ENCODE data around the gene NALCN. TPM values are rescaled to one million over a fixed set of nuclear protein-coding genes. Genes with fewer than 3 reads are reported as not detected.

The NALCN gene
- total RNA-seq, 6 experiments from 2014 or later: 0.09 to 0.81 (median 0.25) TPM

DNA sequence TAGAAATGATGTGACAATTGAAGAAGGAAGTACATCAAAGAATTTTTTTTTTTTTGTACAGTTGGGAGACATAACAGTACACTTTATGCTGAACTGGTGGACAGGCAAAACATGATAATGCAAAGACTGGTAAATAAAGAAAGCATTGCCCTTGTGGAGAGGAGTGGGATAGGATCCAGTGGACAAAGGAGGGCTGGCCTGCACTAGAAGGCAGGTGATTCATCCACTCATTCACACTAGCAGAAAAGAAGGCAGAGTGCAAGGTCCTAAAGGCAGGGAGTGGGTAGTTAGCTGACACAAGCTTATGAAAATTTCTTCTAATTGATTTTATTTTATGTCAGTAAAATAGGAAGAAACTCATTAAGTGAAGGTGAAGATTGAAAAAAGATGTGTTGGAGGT, 17.6 kb upstream of the NALCN start:
- H3K9me3 ChIP-seq: no peaks in the 10 kb centered on the region
- no peak overlapping the region for H3K4me3 ChIP-seq
- ATAC-seq (no peak), DNase-seq (no peak)
- no peak overlapping the region for H3K27ac ChIP-seq
- TF ChIP-seq, protein P1, sequence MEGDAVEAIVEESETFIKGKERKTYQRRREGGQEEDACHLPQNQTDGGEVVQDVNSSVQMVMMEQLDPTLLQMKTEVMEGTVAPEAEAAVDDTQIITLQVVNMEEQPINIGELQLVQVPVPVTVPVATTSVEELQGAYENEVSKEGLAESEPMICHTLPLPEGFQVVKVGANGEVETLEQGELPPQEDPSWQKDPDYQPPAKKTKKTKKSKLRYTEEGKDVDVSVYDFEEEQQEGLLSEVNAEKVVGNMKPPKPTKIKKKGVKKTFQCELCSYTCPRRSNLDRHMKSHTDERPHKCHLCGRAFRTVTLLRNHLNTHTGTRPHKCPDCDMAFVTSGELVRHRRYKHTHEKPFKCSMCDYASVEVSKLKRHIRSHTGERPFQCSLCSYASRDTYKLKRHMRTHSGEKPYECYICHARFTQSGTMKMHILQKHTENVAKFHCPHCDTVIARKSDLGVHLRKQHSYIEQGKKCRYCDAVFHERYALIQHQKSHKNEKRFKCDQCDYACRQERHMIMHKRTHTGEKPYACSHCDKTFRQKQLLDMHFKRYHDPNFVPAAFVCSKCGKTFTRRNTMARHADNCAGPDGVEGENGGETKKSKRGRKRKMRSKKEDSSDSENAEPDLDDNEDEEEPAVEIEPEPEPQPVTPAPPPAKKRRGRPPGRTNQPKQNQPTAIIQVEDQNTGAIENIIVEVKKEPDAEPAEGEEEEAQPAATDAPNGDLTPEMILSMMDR (IDR thresholded peaks at IDR 0.05): no peak
- TF ChIP-seq POLR2A (IDR thresholded peaks at IDR 0.05): no peak
- H3K4me1 ChIP-seq: no peaks in the 10 kb centered on the region
- H3K27me3 ChIP-seq: no peaks in the 10 kb centered on the region
- H3K36me3 ChIP-seq: no peaks in the 10 kb centered on the region
- intact Hi-C loops (cut with DNase I): no loop called here

DNA sequence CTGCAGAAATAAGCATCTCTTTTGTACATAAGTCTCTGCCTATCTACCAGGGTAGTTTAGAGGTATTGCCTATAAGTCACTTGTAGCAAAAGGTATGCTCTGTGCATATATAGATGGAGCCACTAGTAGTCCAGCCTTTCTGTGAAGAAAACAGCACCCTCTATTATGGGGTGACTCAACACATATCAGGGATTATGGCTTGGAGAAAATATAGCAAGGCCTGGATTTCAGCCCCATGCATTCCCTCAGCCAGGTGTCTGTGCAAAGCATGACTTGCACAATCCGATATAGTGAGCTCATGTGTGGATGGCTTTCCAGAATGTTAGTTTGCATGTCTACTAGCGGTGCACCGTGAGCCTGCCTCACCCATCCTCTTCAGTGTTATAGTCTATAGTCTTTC, 13.4 kb upstream of the NALCN start:
- H3K36me3 ChIP-seq: no peaks in the 10 kb centered on the region
- no peaks in the 10 kb centered on the region for H3K27me3 ChIP-seq
- intact Hi-C loops (cut with DNase I): no loop called here
- no peak overlapping the region for H3K27ac ChIP-seq
- no peaks in the 10 kb centered on the region for H3K4me1 ChIP-seq
- H3K9me3 ChIP-seq: no peaks in the 10 kb centered on the region
- ATAC-seq (no peak), DNase-seq (no peak)
- WGBS (ENCODE audit: insufficient coverage, low coverage, low lambda C conversion rate, missing lambda C conversion rate): 56% methylated on average over 2 of the region's 3 CpGs
- no peak for TF ChIP-seq POLR2A (IDR thresholded peaks at IDR 0.05)
- TF ChIP-seq, protein P1 (IDR thresholded peaks at IDR 0.05): no peak
- H3K4me3 ChIP-seq: no peak overlapping the region

DNA sequence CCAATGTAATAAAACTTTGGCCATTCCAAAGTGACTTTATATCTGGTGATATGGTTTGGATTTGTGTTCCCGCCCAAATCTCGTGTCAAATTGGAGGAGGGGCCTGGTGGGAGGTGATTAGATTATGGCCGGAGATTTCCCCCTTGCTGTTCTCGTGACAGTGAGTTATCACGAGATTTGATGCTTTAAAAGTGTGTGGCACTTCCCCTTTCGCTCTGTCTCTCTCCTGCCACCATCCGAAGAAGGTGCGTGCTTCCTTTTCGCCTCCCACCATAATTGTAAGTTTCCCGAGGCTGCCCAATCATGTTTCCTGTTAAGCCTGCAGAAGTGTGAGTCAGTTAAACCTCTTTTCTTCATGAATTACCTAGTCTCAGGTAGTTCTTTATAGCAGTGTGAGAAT, 9.3 kb upstream of the NALCN start:
- no peak for DNase-seq
- 49% methylated on average over 9 of the region's 10 CpGs for WGBS (ENCODE audit: insufficient coverage, low coverage, low lambda C conversion rate, missing lambda C conversion rate)
- Histone ChIP-seq H3K27me3 (no peaks in the 10 kb centered on the region), H3K36me3 (no peaks in the 10 kb centered on the region), H3K9me3 (no peaks in the 10 kb centered on the region), H3K4me1 (no peaks in the 10 kb centered on the region), H3K4me3 (no peak overlapping the region), H3K27ac (no peak overlapping the region)
- TF ChIP-seq, protein P1 (IDR thresholded peaks at IDR 0.05): no peak
- no peak for TF ChIP-seq POLR2A (IDR thresholded peaks at IDR 0.05)
- intact Hi-C loops (cut with DNase I): no loop called here
- ATAC-seq: no peak

DNA sequence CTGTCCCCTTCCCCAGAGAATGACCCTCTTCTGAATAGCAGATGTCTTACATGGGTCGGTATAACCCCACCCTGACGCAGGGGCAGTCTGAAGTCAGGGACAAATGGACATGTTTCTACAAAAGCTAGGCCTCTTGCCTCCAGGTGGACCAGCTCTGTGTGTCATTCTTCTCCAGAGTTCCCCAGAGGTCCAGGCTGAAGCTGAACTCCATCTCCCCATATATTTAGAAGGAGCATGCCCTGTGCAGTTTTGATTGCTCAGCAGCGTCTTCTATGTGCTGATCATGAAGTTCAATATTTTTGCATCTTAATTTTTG, 8.8 kb upstream of the NALCN start:
- no peaks in the 10 kb centered on the region for H3K27me3 ChIP-seq
- 83% methylated on average over 2 of the region's 3 CpGs for WGBS (ENCODE audit: insufficient coverage, low coverage, low lambda C conversion rate, missing lambda C conversion rate)
- DNase-seq: no peak
- no peaks in the 10 kb centered on the region for H3K4me1 ChIP-seq
- TF ChIP-seq, protein P1 (IDR thresholded peaks at IDR 0.05): no peak
- H3K9me3 ChIP-seq: no peaks in the 10 kb centered on the region
- ATAC-seq: no peak
- intact Hi-C loops (cut with DNase I): no loop called here
- H3K36me3 ChIP-seq: no peaks in the 10 kb centered on the region
- no peak overlapping the region for H3K27ac ChIP-seq
- H3K4me3 ChIP-seq: no peak overlapping the region

DNA sequence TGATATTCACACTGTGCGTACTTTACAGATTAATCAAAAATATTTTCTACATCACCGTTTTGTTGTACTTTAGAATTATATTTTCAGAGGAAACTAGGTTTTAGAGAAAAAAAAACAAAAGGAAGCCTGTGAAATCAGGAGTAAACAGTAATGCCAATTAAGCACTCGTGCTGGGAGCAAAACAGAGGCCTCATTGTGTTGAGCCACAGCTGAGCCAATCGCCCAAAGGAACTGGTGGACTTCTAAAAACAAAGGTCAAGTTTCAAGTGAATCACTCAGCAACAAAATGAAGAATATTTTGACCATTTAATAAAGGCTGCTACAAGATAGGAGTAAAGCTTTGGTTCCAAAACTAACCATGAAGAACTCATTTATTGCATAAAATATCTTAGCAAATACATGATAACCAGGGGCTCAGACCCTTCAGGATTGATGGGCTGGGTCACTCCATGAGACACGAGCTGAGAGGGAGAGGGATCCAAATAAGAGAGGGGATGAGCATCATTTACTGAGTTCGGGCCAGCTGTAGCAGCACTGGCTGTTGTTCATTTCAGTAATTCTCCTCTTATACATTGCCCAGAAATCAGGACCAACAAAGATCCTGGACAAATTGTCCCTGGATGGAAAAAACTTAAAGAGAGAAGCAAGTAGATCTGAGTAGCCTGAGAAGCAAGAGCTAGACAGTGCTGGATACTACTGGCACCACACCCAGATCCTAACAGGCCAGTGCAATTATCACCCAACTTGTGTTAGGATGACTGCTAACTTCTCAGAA, 8.3 kb upstream of the NALCN start:
- Histone ChIP-seq H3K9me3 (no peaks in the 10 kb centered on the region), H3K27me3 (no peaks in the 10 kb centered on the region), H3K27ac (no peak overlapping the region), H3K4me1 (no peaks in the 10 kb centered on the region), H3K4me3 (no peak overlapping the region), H3K36me3 (no peaks in the 10 kb centered on the region)
- no peak for DNase-seq
- intact Hi-C loops (cut with DNase I): no loop called here
- TF ChIP-seq, protein P1 (IDR thresholded peaks at IDR 0.05): no peak
- TF ChIP-seq POLR2A (IDR thresholded peaks at IDR 0.05): no peak
- 23% methylated on average over 6 of the region's 6 CpGs for WGBS (ENCODE audit: insufficient coverage, low coverage, low lambda C conversion rate, missing lambda C conversion rate)
- no peak for ATAC-seq

Measured in right lobe of liver (tissue), 6 donors.